Activated CD4-positive, CD25-positive, alpha-beta regulatory T cell treated with anti-CD3 and anti-CD28 coated beads, Interleukin-2, amount 50 U/mL, for 72 hours (primary cell): ENCODE results near the gene TMEM242.
"Not testable (repeated sequence)": the region's sequence is repeated elsewhere in the genome, so short reads cannot be mapped to it uniquely, and the experiment has no call there.

ENCODE experiments used
- DNase-seq: peaks from one replicate; pipeline ENCODE4 v3.0.0; 2021

The TMEM242 gene

GRCh38 chr6:157322792-157323254, 496 bp downstream of the TMEM242 start:
- no peak for DNase-seq

- DNase-seq = no peak
These were observed 6.2 kb downstream of the TMEM242 start for GRCh38 chr6:157316871-157317814.

GRCh38 chr6:157314705-157315321, 8.5 kb downstream of the TMEM242 start:
- no peak for DNase-seq

GRCh38 chr6:157313531-157314467, 9.5 kb downstream of the TMEM242 start:
- no peak for DNase-seq

- DNase-seq = no peak
These were observed 10.6 kb downstream of the TMEM242 start for GRCh38 chr6:157312757-157313156.

GRCh38 chr6:157310693-157311092, 12.6 kb downstream of the TMEM242 start:
- DNase-seq = not testable (repeated sequence)

- DNase-seq = no peak
These were observed 15.7 kb downstream of the TMEM242 start for GRCh38 chr6:157307661-157308060.

GRCh38 chr6:157305670-157306653, 17.4 kb downstream of the TMEM242 start:
- DNase-seq = no peak

GRCh38 chr6:157304899-157305663, 18.2 kb downstream of the TMEM242 start:
- DNase-seq = no peak

GRCh38 chr6:157302736-157303135, 20.6 kb downstream of the TMEM242 start:
- DNase-seq = no peak

GRCh38 chr6:157300436-157300835, 22.9 kb downstream of the TMEM242 start:
- no peak for DNase-seq

GRCh38 chr6:157300006-157300405, 23.3 kb downstream of the TMEM242 start:
- DNase-seq = no peak

GRCh38 chr6:157298216-157298724, 25.0 kb downstream of the TMEM242 start:
- DNase-seq = no peak

GRCh38 chr6:157294654-157295053, 28.7 kb downstream of the TMEM242 start:
- no peak for DNase-seq

GRCh38 chr6:157293780-157294179, 29.5 kb downstream of the TMEM242 start:
- DNase-seq = no peak

- no peak for DNase-seq
These were observed 31.1 kb downstream of the TMEM242 start for GRCh38 chr6:157292202-157292601.

GRCh38 chr6:157291356-157291755, 32.0 kb downstream of the TMEM242 start:
- no peak for DNase-seq

- no peak for DNase-seq
These were observed 32.5 kb downstream of the TMEM242 start for GRCh38 chr6:157290797-157291196.

- no peak for DNase-seq
These were observed 33.6 kb downstream of the TMEM242 start for GRCh38 chr6:157289764-157290163.

GRCh38 chr6:157288575-157288974, 34.7 kb downstream of the TMEM242 start:
- no peak for DNase-seq

GRCh38 chr6:157287923-157288322, 35.4 kb downstream of the TMEM242 start:
- no peak for DNase-seq
